GM10266 (cell line): ENCODE measurements around the gene DCP1B.

Experiments used
- DNase-seq: peaks from one replicate; pipeline ENCODE4 v3.0.0; 2012; ENCODE audit errors: extremely low spot score
- CTCF ChIP-seq: IDR thresholded peaks from 2 replicates; pipeline ENCODE4 v1.5.1; 2012; ENCODE audit warnings: mild to moderate bottlenecking, low read depth; ENCODE audit not compliant: control insufficient read depth, insufficient read depth; ENCODE audit errors: missing control alignments

The DCP1B gene

DNA sequence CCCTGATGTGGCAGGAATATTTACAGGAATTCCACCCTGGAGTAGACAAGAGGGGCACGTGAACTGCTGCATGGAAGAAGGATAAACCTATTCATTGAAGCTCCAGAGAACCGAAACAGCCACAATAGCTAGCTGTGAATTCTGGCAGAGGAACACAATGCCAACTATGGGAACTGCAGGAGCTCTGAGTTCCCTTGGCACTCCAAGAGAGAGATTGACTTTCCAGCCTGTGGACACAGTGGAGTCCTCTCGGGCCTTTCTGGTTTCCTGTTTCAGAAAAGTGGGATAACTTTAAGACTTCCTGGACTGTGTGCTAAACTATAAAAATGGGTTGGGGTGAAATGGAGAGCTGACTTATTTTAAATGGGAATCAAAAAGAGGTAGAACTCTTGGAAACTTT, 97.7 kb downstream of the DCP1B start:
- DNase-seq = peak; percentile 6

GRCh38 chr12:1904875-1905274, 99.4 kb downstream of the DCP1B start:
- TF ChIP-seq CTCF = no peak
- DNase-seq = no peak

More for the DNA sequence above, 97.7 kb downstream of the DCP1B start:
- no peak for TF ChIP-seq CTCF

- DNase-seq = no peak
- no peak for TF ChIP-seq CTCF
Measured at GRCh38 chr12:1896964-1897363, 107.3 kb downstream of the DCP1B start.
